Fibroblast of the aortic adventitia (primary cell): Measurements from ENCODE around the gene HERPUD1. TPM values are rescaled to one million over a fixed set of nuclear protein-coding genes. Genes with fewer than 3 reads are reported as not detected.

Source experiments
- DNase-seq: peaks from one replicate; pipeline ENCODE4 v3.0.0-alpha.2; 2010; ENCODE audit warnings: low read depth
- H3K4me3 ChIP-seq: 2 replicates; pipeline ENCODE4 v1.5.1; 2011; ENCODE audit warnings: low read depth, mild to moderate bottlenecking, control low read depth, low read length, moderate library complexity
- total RNA-seq: library from RNA; depleted of rRNA; stranded (reverse); fragments of >200 nt; gene quantifications from 2 replicates; pipeline ENCODE4 v1.2.3, GENCODE V29; 2012; ENCODE audit warnings: low replicate concordance
- TF ChIP-seq, protein P1 (sequence below): IDR thresholded peaks from 2 replicates; pipeline ENCODE4 v1.5.1; 2011; ENCODE audit warnings: mild to moderate bottlenecking, low read length, control low read depth, inconsistent platforms; ENCODE audit not compliant: insufficient read depth

HERPUD1 gene
- total RNA-seq, 1 donor: 151 TPM

- no peak overlapping the region for H3K4me3 ChIP-seq
- no peak for DNase-seq
- TF ChIP-seq, protein P1, sequence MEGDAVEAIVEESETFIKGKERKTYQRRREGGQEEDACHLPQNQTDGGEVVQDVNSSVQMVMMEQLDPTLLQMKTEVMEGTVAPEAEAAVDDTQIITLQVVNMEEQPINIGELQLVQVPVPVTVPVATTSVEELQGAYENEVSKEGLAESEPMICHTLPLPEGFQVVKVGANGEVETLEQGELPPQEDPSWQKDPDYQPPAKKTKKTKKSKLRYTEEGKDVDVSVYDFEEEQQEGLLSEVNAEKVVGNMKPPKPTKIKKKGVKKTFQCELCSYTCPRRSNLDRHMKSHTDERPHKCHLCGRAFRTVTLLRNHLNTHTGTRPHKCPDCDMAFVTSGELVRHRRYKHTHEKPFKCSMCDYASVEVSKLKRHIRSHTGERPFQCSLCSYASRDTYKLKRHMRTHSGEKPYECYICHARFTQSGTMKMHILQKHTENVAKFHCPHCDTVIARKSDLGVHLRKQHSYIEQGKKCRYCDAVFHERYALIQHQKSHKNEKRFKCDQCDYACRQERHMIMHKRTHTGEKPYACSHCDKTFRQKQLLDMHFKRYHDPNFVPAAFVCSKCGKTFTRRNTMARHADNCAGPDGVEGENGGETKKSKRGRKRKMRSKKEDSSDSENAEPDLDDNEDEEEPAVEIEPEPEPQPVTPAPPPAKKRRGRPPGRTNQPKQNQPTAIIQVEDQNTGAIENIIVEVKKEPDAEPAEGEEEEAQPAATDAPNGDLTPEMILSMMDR: no peak
These were observed 18.1 kb downstream of the HERPUD1 start for GRCh38 chr16:56950051-56950450.

- no peak for DNase-seq
- TF ChIP-seq, protein P1: no peak
- H3K4me3 ChIP-seq: no peak overlapping the region
These were observed 18.5 kb downstream of the HERPUD1 start for GRCh38 chr16:56950455-56950854.

DNA sequence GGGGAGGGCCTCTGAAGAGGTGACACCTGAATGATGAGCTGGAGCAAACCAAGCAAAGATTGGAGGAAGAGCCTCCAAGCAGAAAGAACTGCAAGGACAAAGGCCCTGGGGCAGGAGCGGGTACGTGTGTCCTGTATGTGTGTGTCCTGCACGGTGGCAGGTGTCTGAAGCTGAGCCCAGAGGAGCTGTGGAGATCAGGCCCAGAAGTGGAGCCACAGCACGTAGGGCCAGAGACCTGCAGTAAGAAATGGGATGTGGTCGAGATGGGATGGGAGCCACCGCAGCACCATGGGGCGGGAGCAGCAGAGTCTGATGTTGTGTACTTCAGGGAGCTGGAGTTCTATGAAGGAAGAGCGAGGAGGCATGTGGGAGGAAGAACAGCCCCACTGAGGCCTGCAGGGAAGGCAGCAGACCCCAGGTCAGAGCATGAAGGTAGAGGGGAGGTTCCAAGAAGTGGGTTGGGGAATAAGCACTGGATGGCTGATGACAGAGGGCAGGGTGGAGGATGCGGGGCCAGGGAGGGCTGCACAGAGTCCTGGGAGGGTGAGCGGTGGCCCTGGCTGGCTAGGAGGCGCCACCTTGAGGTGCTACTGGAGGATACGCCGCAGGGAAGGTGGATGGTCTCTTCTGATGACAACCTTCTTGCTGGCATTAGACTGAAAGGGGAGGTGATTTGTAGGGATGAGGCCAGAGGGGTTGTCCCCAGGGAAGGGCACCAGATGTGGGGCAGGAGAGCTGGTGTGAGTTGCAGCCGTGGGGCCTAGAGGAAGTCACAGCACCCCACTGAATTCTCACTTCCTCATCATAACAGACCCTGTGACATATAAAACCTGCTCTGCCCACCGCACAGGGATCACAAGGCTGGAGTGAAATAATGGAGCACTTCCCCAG is 19.2 kb downstream of the HERPUD1 start:
- peak; percentile 57 for DNase-seq
- H3K4me3 ChIP-seq: no peak overlapping the region
- TF ChIP-seq, protein P1: peak; percentile 75

DNA sequence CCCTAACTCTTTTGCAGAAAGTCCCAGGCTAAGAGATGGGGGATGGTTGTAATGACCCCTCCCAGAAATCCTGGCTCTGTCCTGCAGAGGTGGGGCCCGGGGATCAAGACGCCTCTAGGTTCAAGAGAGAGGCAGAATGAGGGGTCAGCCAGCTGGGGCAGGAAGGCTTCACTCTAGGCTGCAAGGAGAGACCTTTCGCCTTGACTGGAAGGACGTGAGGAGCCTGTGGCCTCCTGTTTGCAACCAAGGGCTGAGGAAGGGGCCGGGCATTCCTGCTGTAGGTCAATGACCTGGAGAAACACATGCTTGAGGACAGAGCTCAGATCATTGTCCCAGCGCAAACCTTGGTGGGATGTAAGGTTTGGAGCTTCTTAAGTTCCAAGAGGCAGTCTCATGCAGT is 21.1 kb downstream of the HERPUD1 start:
- TF ChIP-seq, protein P1: no peak
- DNase-seq: no peak
- no peak overlapping the region for H3K4me3 ChIP-seq

DNA sequence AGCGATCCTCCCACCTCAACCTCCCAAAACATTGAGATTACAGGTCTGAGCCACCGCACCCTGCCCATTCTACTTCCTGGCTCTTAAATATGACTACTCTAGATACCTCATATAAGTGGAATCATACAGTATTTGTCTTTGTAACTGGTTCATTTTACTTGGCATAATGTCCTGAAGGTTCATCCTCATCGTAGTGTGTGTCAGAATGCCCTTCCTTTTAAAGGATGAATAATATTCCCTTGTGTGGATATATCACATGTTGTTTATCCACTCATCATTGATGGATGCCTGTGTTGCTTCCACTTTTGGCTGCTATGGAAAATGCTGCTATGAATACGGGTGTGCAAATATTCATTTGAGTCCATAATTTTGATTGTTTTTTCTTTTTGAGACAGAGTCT is 24.1 kb downstream of the HERPUD1 start:
- TF ChIP-seq, protein P1: no peak
- no peak overlapping the region for H3K4me3 ChIP-seq
- DNase-seq: no peak

DNA sequence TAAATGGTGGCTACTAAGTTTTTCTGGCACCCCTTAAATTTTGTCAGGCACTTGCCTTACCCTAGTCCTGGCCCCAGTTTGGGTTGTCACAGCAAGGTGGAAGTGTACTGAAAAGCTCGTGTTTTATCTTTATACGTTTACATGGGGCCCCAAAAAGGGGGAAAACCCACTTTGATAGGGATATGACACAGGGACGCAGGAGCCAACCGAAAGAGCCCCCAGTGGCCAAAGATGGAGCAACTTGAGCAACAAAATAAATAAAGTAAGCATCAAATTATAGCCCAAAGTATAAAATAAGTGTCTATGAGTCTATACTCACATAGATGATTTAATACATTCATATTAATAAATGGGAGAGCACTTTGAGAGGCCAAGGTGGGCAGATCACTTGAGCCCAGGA is 24.8 kb downstream of the HERPUD1 start:
- TF ChIP-seq, protein P1: peak; percentile 28
- H3K4me3 ChIP-seq: no peak overlapping the region
- DNase-seq: no peak
